GM23248 (cell line): ENCODE data around the gene SCAF11. TPM values are rescaled to one million over a fixed set of nuclear protein-coding genes. Genes with fewer than 3 reads are reported as not detected.
A peak's percentile ranks its signal among the peaks of the same experiment; 100 is the strongest.

ENCODE experiments used
- DNase-seq: peaks from one replicate; pipeline ENCODE4 v3.0.0-alpha.2; 2015
- H2AFZ ChIP-seq: fragments of 200-600 bp; sonication (generic); 2 replicates; pipeline ENCODE4 v1.6.1; 2016; ENCODE audit warnings: antibody characterized with exemption
- H3F3A ChIP-seq: fragments of 200-600 bp; sonication (generic); 2 replicates; pipeline ENCODE4 v1.6.1; 2016; ENCODE audit warnings: mild to moderate bottlenecking, antibody characterized with exemption, mixed run types; ENCODE audit not compliant: insufficient read depth
- H3K27ac ChIP-seq: fragments of 200-600 bp; sonication (generic); 2 replicates; pipeline ENCODE4 v1.5.1; 2016; ENCODE audit warnings: mild to moderate bottlenecking
- H3K27me3 ChIP-seq: fragments of 200-600 bp; sonication (generic); replicated peaks from 2 replicates; pipeline ENCODE4 v1.6.1; 2016; ENCODE audit warnings: mild to moderate bottlenecking; ENCODE audit not compliant: insufficient read depth
- H3K36me3 ChIP-seq: fragments of 200-600 bp; sonication (generic); 2 replicates; pipeline ENCODE4 v1.6.1; 2016; ENCODE audit warnings: low read depth, mild to moderate bottlenecking
- H3K4me1 ChIP-seq: fragments of 200-600 bp; sonication (generic); 2 replicates; pipeline ENCODE4 v1.6.1; 2016; ENCODE audit warnings: mild to moderate bottlenecking; ENCODE audit not compliant: insufficient read depth
- H3K4me2 ChIP-seq: fragments of 200-600 bp; sonication (generic); one replicate; pipeline ENCODE4 v1.6.1; 2016; ENCODE audit warnings: mild to moderate bottlenecking; ENCODE audit not compliant: unreplicated experiment
- H3K4me3 ChIP-seq: fragments of 200-600 bp; sonication (generic); 2 replicates; pipeline ENCODE4 v1.5.1; 2016; ENCODE audit warnings: mild to moderate bottlenecking
- H3K79me2 ChIP-seq: fragments of 200-600 bp; sonication (generic); 2 replicates; pipeline ENCODE4 v1.6.1; 2016; ENCODE audit warnings: mild to moderate bottlenecking; ENCODE audit not compliant: insufficient read depth
- H3K9ac ChIP-seq: fragments of 200-600 bp; sonication (generic); 2 replicates; pipeline ENCODE4 v1.6.1; 2016; ENCODE audit warnings: mild to moderate bottlenecking
- H3K9me2 ChIP-seq: fragments of 200-600 bp; sonication (generic); 2 replicates; pipeline ENCODE4 v1.6.1; 2016; ENCODE audit warnings: mixed run types, mild to moderate bottlenecking, moderate library complexity; ENCODE audit not compliant: insufficient read depth
- H3K9me3 ChIP-seq: fragments of 200-600 bp; sonication (generic); one replicate; pipeline ENCODE4 v1.6.1; 2017; ENCODE audit warnings: low read depth
- H4K20me1 ChIP-seq: fragments of 200-600 bp; sonication (generic); 2 replicates; pipeline ENCODE4 v1.6.0; 2016; ENCODE audit not compliant: insufficient read depth
- EZH2 ChIP-seq: fragments of 200-600 bp; sonication (generic); IDR thresholded peaks from 2 replicates; pipeline ENCODE4 v1.6.1; 2018; ENCODE audit warnings: antibody characterized with exemption, mild to moderate bottlenecking; ENCODE audit not compliant: insufficient read depth, poor library complexity, severe bottlenecking
- EZH2phosphoT487 ChIP-seq: fragments of 200-600 bp; sonication (generic); IDR thresholded peaks from 2 replicates; pipeline ENCODE4 v1.6.1; 2018; ENCODE audit warnings: antibody characterized with exemption, moderate library complexity, mild to moderate bottlenecking, low read depth; ENCODE audit not compliant: insufficient read depth
- WGBS, 2 experiments: methylation state at CpG; one replicate each; pipeline ENCODE4 v1.1.6; 2015 to 2017; ENCODE audit warnings: low lambda C conversion rate in 2 of 2, low coverage in 1 of 2; ENCODE audit errors: missing lambda C conversion rate in 2 of 2; 5-methylcytosine and 5-hydroxymethylcytosine counted together
- in situ Hi-C: fragments of 300-500 bp; cut with MboI; formaldehyde crosslinking; loops from 2 replicates; pipeline ENCODE4 v1.15.0; 2020
- polyA plus RNA-seq: library from polyadenylated mRNA; unstranded; fragments of >200 nt; fragmentation: Nextera tagmentation; extraction: Ambion mirVana; gene quantifications from 2 replicates; pipeline ENCODE4 v1.2.1, GENCODE V29; 2016
- small RNA-seq: library from RNA; depleted of rRNA; stranded (forward); fragments of <200 nt; gene quantifications from one replicate; pipeline ENCODE3, GENCODE V24; 2014; ENCODE audit warnings: low read depth, low replicate concordance
- total RNA-seq: library from RNA; depleted of rRNA; stranded (reverse); fragments of >200 nt; shearing (Covaris generic); gene quantifications from 2 replicates; pipeline ENCODE4 v1.2.3, GENCODE V29; 2014

The SCAF11 gene
- total and polyA plus RNA-seq, 2 experiments from 2014 or later: 70.5 to 88.1 TPM

DNA sequence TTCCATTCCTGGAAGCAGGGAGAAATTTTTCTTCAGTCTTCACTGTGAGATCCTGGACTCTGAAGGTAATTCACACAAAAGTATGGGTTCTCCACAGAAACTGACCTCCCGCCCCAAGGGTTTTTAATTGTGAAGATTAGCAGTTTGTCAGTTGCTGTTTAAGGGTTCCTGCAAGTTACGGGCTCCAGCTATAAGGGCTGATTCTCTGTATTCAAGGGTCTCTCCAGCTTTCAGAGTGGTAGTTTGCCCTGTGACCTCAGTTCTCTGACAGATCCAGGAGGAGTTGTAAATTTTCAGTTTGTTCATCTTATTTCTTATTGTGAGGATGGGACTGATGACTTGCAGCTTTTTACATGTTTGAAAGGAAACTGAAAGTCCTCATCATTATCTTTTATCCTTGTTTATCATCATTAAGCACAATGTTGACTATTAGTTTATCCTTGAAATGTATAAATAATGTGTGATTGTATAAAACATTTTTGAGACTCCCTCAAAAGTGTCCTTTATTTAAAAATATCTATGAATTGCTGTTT lies 110.9 kb downstream of the SCAF11 start:
- H2AFZ ChIP-seq: no peak overlapping the region
- no peaks in the 10 kb centered on the region for H3K79me2 ChIP-seq
- H4K20me1 ChIP-seq: no peaks in the 10 kb centered on the region
- in situ Hi-C loops: no loop called here
- no peak overlapping the region for H3K9ac ChIP-seq
- DNase-seq: no peak
- no peaks in the 10 kb centered on the region for H3K9me2 ChIP-seq
- H3K36me3 ChIP-seq: no peaks in the 10 kb centered on the region
- no peaks in the 10 kb centered on the region for H3F3A ChIP-seq
- H3K27me3 ChIP-seq: no peaks in the 10 kb centered on the region
- H3K9me3 ChIP-seq: no peaks in the 10 kb centered on the region
- no peak overlapping the region for H3K4me3 ChIP-seq
- WGBS, 2 experiments: 91 to 95% methylated on average over 2 of the region's 2 CpGs
- no peak overlapping the region for H3K4me2 ChIP-seq
- no peak for TF ChIP-seq EZH2phosphoT487
- TF ChIP-seq EZH2: no peak
- peaks cover 8% of the 10 kb centered on the region for H3K4me1 ChIP-seq
- H3K27ac ChIP-seq: no peak overlapping the region

DNA sequence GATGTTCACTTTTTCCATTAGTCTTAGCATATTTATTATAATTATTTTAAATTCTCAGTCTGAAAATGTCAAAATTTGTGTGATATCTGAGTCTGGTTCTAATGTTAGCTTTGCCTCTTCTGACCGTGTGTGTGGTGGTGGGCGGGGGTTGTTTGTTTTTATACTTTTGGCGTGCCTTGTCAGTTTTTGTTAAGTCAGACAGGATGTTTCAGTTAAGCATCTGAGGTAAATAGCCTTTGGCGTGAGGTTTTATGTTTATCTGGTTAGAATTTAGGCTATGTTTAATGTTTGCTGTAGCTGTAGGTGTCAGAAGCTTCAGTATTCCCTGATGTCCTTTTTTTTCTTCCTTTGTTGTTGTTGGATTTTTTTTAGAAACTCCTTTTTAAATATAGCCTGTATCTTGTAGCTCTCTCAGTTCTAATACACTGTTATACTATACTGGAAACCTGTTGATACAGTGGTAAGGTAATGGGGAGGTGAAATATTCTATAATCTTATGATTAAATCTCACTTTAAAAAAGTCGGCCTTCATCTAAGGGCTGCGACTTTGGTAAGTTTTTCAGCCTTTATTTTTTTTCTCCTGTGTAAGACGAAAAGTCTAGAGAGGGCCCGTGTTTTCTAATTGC lies 111.6 kb downstream of the SCAF11 start:
- no peak overlapping the region for H2AFZ ChIP-seq
- H4K20me1 ChIP-seq: no peaks in the 10 kb centered on the region
- no peaks in the 10 kb centered on the region for H3K9me3 ChIP-seq
- H3F3A ChIP-seq: no peaks in the 10 kb centered on the region
- WGBS, 2 experiments: 59 to 64% methylated on average over 8 of the region's 8 CpGs
- H3K9ac ChIP-seq: no peak overlapping the region
- H3K79me2 ChIP-seq: no peaks in the 10 kb centered on the region
- in situ Hi-C loops: no loop called here
- no peaks in the 10 kb centered on the region for H3K27me3 ChIP-seq
- peaks cover 8% of the 10 kb centered on the region for H3K4me1 ChIP-seq
- TF ChIP-seq EZH2phosphoT487 (no peak), EZH2 (no peak)
- H3K4me2 ChIP-seq: no peak overlapping the region
- H3K4me3 ChIP-seq: no peak overlapping the region
- no peaks in the 10 kb centered on the region for H3K36me3 ChIP-seq
- no peak overlapping the region for H3K27ac ChIP-seq
- no peaks in the 10 kb centered on the region for H3K9me2 ChIP-seq
- DNase-seq: peak; percentile 1

DNA sequence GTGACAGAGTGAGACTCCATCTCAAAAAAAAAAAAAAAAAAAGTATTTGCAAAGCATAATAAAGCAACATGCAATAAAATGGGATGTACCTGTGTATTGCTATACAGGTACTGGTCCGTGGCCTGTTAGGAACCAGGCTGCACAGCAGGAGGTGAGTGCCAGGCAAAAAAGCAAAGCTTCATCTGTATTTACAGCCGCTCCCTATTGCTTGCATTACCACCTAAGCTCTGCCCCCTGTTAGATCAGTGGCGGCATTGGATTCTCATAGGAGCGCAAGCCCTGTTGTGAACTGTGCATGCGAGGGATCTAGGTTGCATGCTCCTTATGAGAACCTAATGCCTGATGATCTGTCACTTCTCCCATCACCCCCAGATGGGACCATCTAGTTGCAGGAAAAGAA lies 113.3 kb downstream of the SCAF11 start:
- Histone ChIP-seq H3K27me3 (no peaks in the 10 kb centered on the region), H3K9ac (no peak overlapping the region), H3K9me3 (no peaks in the 10 kb centered on the region), H3K4me2 (no peak overlapping the region), H3K9me2 (no peaks in the 10 kb centered on the region), H3K79me2 (no peaks in the 10 kb centered on the region), H3K4me1 (no peaks in the 10 kb centered on the region; the same call in 1 of the 2 replicates), H2AFZ (no peak overlapping the region), H3K36me3 (no peaks in the 10 kb centered on the region), H3K27ac (no peak overlapping the region), H4K20me1 (no peaks in the 10 kb centered on the region), H3K4me3 (no peak overlapping the region), H3F3A (no peaks in the 10 kb centered on the region)
- 98 to 99% methylated on average over 5 of the region's 5 CpGs for WGBS, 2 experiments
- no peak for DNase-seq
- TF ChIP-seq EZH2phosphoT487 (no peak), EZH2 (no peak)
- in situ Hi-C loops: no loop called here

DNA sequence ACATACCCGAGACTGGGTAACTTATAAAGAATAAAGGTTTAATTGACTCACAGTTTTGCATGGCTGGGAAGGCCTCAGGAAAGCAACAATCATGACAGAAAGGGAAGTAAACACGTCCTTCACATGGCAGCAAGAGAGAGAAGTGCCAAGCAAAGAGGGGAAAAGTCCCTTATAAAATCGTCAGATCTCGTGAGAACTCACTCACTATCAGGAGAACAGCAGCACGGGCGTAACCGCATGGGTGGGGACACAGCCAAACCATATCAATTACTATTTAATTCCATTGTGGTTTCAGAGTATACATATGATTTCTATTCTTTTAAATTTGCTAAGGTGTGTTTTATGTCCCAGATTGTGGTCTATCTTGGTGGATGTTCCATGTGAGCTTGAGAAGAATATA lies 117.9 kb downstream of the SCAF11 start:
- WGBS, 2 experiments: 97 to 98% methylated on average over 7 of the region's 7 CpGs

More for the DNA sequence above, 117.9 kb downstream of the SCAF11 start:
- no peak for TF ChIP-seq EZH2
- no peak for TF ChIP-seq EZH2phosphoT487
- Histone ChIP-seq H4K20me1 (no peaks in the 10 kb centered on the region), H3K4me3 (no peak overlapping the region), H3K9me3 (no peaks in the 10 kb centered on the region), H3K9ac (no peak overlapping the region), H3K4me2 (no peak overlapping the region), H3K4me1 (no peaks in the 10 kb centered on the region), H2AFZ (no peak overlapping the region), H3K9me2 (no peaks in the 10 kb centered on the region), H3K36me3 (no peaks in the 10 kb centered on the region), H3F3A (no peaks in the 10 kb centered on the region), H3K27ac (no peak overlapping the region), H3K79me2 (no peaks in the 10 kb centered on the region), H3K27me3 (no peaks in the 10 kb centered on the region)
- in situ Hi-C loops: no loop called here
- DNase-seq: no peak

Small RNA genes lying within 50 kb of the gene (small RNA-seq; reads per million reads assigned to genes)
- gene RN7SL246P: not detected
